WERI-Rb-1 (cell line): ENCODE data around the gene KLHL29.
"Not testable (repeated sequence)": the region's sequence is repeated elsewhere in the genome, so short reads cannot be mapped to it uniquely, and the experiment has no call there.

Source experiments
- DNase-seq: peaks from one replicate; pipeline ENCODE4 v3.0.0-alpha.2; 2020
- H3K27ac ChIP-seq: fragments of 250-450 bp; sonication (Bioruptor Pico); 2 replicates; pipeline ENCODE4 v1.5.1; 2020; ENCODE audit warnings: mild to moderate bottlenecking, moderate library complexity
- H3K27me3 ChIP-seq: fragments of 250-450 bp; sonication (Bioruptor Pico); 2 replicates; pipeline ENCODE4 v1.5.1; 2021; ENCODE audit warnings: mild to moderate bottlenecking, low read depth, moderate library complexity; ENCODE audit not compliant: insufficient read depth, severe bottlenecking
- H3K36me3 ChIP-seq: fragments of 250-450 bp; sonication (Bioruptor Pico); 2 replicates; pipeline ENCODE4 v1.5.1; 2020; ENCODE audit warnings: mild to moderate bottlenecking, moderate library complexity
- H3K4me3 ChIP-seq: 2 replicates; pipeline ENCODE4 v1.5.1; 2011; ENCODE audit warnings: low read depth, mild to moderate bottlenecking, control low read depth, low read length
- H3K9me3 ChIP-seq: fragments of 250-450 bp; sonication (Bioruptor Pico); 2 replicates; pipeline ENCODE4 v1.5.1; 2021; ENCODE audit warnings: mild to moderate bottlenecking, moderate library complexity; ENCODE audit not compliant: severe bottlenecking
- TF ChIP-seq, protein P1 (sequence below): IDR thresholded peaks from 2 replicates; pipeline ENCODE4 v1.5.1; 2011; ENCODE audit warnings: low read depth, mild to moderate bottlenecking, control low read depth, inconsistent platforms, low read length

KLHL29 gene

DNA sequence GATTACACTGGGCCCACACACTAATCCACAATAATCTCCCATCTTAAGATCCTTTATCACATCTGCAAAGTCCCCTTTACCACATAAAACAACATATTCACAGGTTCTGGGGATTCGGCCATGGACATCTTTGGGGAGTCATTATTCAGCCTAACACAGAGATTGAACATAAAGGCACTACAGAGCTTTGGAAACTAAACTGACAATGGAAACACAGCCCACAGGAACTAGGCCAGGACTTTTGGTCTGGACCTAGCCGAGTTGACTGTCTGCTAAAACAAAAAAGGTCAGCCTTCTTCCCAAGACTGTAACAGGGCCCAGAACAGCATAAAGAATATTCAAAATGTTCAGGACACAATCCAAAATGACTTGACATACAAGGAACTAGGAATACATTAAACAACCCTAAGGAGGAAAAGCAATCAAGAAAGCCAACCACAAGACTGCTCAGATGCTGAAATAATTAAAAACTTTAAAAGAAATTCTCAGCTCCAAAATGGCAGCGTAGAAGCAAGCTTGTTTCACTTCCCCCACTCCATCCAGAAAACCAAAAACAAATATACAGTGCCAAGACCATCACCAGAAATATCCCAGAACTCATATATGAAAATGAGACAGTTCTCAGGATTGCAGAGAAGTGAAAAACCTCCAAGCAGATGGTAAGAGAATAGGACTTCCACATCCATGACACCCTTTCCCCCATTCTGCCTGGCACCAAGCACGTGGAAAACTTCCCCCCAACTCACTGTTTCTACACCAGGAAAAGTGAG, 334.1 kb downstream of the KLHL29 start:
- no peak for DNase-seq
- TF ChIP-seq, protein P1, sequence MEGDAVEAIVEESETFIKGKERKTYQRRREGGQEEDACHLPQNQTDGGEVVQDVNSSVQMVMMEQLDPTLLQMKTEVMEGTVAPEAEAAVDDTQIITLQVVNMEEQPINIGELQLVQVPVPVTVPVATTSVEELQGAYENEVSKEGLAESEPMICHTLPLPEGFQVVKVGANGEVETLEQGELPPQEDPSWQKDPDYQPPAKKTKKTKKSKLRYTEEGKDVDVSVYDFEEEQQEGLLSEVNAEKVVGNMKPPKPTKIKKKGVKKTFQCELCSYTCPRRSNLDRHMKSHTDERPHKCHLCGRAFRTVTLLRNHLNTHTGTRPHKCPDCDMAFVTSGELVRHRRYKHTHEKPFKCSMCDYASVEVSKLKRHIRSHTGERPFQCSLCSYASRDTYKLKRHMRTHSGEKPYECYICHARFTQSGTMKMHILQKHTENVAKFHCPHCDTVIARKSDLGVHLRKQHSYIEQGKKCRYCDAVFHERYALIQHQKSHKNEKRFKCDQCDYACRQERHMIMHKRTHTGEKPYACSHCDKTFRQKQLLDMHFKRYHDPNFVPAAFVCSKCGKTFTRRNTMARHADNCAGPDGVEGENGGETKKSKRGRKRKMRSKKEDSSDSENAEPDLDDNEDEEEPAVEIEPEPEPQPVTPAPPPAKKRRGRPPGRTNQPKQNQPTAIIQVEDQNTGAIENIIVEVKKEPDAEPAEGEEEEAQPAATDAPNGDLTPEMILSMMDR: no peak
- H3K4me3 ChIP-seq: no peak overlapping the region
- H3K27me3 ChIP-seq: no peaks in the 10 kb centered on the region
- peaks cover 10% of the 10 kb centered on the region for H3K9me3 ChIP-seq
- H3K27ac ChIP-seq: no peak overlapping the region
- H3K36me3 ChIP-seq: no peaks in the 10 kb centered on the region; the same call in 1 of the 2 replicates

DNA sequence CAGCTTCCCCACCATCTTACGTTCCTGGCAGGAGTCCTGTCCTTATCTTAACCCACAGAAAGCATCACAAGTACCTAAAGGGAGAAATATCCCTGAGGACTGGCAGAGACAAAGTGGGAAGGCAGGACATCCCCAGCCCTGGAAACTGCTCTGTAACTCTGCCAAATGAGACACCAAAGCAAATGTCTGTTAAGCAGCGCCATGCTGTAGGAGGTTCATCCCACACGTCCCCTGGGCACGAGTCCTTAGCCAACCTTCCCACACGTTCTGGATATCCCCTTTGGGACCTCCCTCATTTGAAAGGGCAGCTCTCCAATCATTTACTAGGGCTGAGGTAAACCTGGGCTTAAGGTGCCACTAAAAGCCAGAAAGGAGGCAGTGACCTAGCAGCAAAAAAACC, 334.7 kb downstream of the KLHL29 start:
- H3K27ac ChIP-seq: no peak overlapping the region
- no peaks in the 10 kb centered on the region; the same call in 1 of the 2 replicates for H3K36me3 ChIP-seq
- TF ChIP-seq, protein P1: no peak
- H3K9me3 ChIP-seq: peaks cover 10% of the 10 kb centered on the region
- no peak for DNase-seq
- H3K27me3 ChIP-seq: no peaks in the 10 kb centered on the region
- H3K4me3 ChIP-seq: no peak overlapping the region

DNA sequence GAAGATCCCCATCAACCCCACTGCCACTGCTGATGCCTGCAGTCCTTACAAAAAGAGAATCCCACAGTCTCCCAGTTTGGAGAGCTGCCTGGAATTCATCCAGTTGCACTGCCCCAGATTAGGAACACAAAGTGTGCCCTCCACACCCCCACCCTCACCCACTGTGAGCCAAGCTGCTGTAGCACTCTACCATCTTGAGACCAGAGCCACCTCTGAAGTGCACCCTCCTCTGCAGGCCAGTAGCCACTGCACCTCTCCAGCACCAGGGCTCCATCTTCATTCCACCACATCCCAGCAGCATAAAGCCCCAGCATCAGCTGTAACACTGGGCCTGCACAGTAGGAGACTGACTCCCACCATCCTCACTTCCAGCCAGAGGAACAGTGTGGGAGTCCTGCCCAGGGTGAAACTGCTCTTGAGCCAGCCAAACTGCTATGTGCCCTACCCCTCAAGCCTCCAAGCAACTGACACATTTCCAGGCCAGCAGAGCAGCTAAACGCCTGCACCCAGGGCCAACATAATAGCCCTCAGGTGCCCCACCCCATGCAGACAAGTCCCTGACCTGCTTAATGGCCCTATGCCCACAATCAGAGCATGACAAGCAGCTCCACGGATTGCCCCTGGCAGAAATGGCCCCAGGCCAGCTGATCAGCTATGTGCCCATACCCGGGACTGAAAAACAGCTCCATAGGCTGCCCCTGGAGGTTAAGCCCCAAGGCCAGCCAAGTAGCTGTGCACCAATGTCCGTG, 335.9 kb downstream of the KLHL29 start:
- Histone ChIP-seq H3K9me3 (peaks cover 10% of the 10 kb centered on the region), H3K36me3 (no peaks in the 10 kb centered on the region; the same call in none of the 2 replicates), H3K27ac (no peak overlapping the region), H3K4me3 (no peak overlapping the region), H3K27me3 (no peaks in the 10 kb centered on the region)
- no peak for DNase-seq
- TF ChIP-seq, protein P1: no peak

DNA sequence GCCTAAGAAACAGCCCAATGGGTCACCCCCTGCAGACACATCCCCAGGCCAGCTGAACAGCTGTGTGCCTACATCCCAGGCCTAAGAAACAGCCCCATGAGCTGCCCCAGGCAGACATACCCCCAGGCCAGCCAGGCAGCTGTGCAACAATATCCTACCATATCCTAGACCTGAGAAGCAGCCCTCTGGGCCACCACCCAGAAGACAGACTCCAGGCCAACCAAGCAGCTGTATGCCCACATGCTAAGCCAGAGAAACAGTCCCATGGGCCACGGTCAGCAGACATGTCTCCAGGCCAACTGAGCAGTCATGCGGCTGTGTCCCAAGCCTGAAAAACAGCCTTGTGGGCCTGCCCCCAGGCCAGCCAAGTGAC, 336.5 kb downstream of the KLHL29 start:
- no peaks in the 10 kb centered on the region for H3K27me3 ChIP-seq
- H3K27ac ChIP-seq: no peak overlapping the region
- TF ChIP-seq, protein P1: no peak
- no peak overlapping the region for H3K4me3 ChIP-seq
- no peak for DNase-seq
- no peaks in the 10 kb centered on the region; the same call in 1 of the 2 replicates for H3K36me3 ChIP-seq
- H3K9me3 ChIP-seq: peaks cover 10% of the 10 kb centered on the region

DNA sequence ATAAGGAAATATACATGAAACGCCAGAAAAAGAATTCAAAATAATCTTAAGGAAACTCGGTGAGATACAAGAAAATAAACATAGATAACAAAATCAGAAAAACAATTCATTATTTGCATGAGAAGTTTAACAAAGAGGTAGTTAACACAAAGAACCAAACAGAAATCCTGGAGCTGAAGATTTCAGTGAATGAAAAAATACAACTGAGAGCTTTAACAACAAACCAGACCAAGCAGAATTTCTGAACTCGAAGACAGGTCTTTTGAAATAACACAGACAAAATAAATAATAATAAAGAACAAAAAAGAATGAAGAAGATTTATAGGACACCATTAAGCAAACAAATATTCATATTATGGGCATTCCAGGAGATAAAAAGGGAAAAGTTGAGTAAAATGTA, 337.3 kb downstream of the KLHL29 start:
- peaks cover 10% of the 10 kb centered on the region for H3K9me3 ChIP-seq
- H3K4me3 ChIP-seq: no peak overlapping the region
- TF ChIP-seq, protein P1: no peak
- H3K27ac ChIP-seq: no peak overlapping the region
- H3K36me3 ChIP-seq: no peaks in the 10 kb centered on the region; the same call in 1 of the 2 replicates
- no peaks in the 10 kb centered on the region for H3K27me3 ChIP-seq
- no peak for DNase-seq

DNA sequence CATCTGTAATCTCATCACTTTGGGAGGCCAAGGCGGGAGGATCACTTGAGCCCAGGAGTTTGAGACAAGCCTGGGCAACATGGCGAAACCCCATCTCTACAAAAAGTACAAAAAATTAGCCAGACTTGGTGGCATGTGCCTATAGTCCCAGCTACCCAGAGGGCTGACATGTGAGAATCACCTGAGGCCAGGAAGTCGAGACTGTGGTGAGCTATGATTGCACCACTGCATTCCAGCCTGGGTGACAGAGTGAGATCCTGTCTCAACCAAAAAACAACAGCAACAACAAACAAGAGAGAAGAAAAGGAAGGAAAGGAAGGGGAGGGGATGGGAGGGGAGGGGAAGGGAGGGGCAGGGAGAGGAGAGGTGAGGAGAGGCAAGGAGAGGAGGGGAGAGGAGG, 338.1 kb downstream of the KLHL29 start:
- not testable (repeated sequence) for H3K27ac ChIP-seq, H3K4me3 ChIP-seq, H3K9me3 ChIP-seq, H3K36me3 ChIP-seq, DNase-seq, H3K27me3 ChIP-seq
